Endometrium (tissue), 2 donors: ENCODE data around the gene TMEM87B.
"Not testable (repeated sequence)": the region's sequence is repeated elsewhere in the genome, so short reads cannot be mapped to it uniquely, and the experiment has no call there.

ENCODE experiments used
- FAIRE-seq: peaks from 2 replicates; lab custom pipeline; 2012; peaks lifted over from hg19 to GRCh38; lab: Jason Lieb, UNC
- donor health status: control.
- donor health status: control.

TMEM87B gene

GRCh38 chr2:112129060-112129459, 74.0 kb downstream of the TMEM87B start:
- no peak for FAIRE-seq

- FAIRE-seq = no peak
Measured at GRCh38 chr2:112133344-112133743, 78.3 kb downstream of the TMEM87B start.

DNA sequence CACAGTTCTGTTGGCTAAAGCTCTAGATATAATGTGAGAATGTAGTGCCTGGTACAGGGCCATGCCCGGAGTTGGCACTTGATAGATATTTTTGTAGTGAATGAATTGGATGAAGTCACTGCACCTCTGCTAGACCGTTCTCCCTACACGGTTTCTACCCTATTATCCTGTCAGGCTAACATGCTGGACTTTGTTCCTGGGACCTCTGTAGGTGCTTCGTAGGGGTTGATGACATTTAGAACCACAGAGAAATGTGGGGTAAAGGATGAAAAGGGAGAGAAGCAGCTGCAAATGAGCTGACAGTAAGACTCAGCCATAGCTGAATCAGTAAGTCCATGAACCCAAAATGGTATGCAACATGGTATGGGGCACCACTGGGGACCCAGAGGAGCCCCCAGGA, 79.1 kb downstream of the TMEM87B start:
- no peak for FAIRE-seq

DNA sequence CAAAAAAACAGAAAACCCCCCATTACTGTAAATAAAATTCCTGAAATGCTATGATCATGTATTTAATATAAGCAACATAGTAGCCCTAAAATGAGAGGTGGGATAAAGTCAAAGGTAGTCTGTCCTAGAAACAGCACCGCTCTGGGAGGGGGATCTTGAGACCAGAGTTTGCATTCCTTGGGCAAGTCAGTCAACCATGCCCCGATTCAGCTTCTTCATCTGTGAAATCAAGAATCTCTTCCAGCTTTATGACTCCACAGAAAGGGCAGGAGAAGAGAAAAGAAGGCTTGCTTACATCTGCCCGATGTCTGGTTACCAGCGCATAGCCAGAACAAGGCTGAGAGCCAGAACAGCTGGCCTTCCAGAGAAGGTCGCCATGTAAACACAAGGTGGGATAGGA, 81.0 kb downstream of the TMEM87B start:
- no peak for FAIRE-seq

GRCh38 chr2:112137516-112138158, 82.6 kb downstream of the TMEM87B start:
- FAIRE-seq = no peak

- no peak for FAIRE-seq
Measured at GRCh38 chr2:112138159-112139032, 83.3 kb downstream of the TMEM87B start, which contains the start of gene FBLN7. Gene FBLN7, plus strand, starts transcription at chr2:112138385. Its CDS starts 271 bp downstream, at chr2:112138656.

DNA sequence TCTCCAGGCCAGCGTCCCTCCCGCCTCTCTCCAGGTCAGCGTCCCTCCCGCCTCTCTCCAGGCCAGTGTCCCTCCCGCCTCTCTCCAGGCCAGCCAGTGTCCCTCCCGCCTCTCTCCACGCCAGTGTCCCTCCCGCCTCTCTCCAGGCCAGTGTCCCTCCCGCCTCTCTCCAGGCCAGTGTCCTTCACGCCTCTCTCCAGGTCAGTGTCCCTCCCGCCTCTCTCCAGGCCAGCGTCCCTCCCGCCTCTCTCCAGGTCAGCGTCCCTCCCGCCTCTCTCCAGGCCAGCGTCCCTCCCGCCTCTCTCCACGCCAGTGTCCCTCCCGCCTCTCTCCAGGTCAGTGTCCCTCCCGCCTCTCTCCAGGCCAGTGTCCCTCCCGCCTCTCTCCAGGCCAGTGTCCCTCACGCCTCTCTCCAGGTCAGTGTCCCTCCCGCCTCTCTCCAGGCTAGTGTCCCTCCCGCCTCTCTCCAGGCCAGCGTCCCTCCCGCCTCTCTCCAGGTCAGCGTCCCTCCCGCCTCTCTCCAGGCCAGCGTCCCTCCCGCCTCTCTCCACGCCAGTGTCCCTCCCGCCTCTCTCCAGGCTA, 84.1 kb downstream of the TMEM87B start:
- not testable (repeated sequence) for FAIRE-seq

- not testable (repeated sequence) for FAIRE-seq
Measured at GRCh38 chr2:112139661-112140204, 84.7 kb downstream of the TMEM87B start.

DNA sequence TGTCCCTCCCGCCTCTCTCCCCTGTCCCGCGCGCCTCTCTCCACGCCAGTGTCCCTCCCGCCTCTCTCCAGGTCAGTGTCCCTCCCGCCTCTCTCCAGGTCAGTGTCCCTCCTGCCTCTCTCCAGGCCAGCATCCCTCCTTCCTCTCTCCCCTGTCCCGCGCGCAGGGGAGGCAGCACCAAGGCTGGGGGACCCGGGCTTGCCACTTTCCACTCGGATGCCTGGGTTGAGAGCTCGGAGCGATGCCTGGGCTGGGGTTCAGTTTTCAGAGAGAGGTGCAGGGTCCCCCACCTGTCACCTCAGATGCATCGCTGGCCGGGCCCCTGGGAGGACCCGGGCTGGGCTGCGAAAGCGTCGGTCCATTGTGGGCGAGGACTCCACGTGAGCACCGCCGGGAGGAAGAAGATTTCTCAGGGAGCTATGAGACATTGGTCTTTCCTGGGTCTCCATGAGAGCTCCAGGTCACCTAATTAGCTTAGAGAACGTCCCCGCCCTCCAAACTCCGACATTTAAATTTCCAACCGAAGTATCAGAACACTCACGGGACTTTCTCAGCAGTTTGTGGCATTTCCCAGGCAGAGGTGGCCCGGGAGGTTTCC, 85.2 kb downstream of the TMEM87B start:
- no peak for FAIRE-seq

DNA sequence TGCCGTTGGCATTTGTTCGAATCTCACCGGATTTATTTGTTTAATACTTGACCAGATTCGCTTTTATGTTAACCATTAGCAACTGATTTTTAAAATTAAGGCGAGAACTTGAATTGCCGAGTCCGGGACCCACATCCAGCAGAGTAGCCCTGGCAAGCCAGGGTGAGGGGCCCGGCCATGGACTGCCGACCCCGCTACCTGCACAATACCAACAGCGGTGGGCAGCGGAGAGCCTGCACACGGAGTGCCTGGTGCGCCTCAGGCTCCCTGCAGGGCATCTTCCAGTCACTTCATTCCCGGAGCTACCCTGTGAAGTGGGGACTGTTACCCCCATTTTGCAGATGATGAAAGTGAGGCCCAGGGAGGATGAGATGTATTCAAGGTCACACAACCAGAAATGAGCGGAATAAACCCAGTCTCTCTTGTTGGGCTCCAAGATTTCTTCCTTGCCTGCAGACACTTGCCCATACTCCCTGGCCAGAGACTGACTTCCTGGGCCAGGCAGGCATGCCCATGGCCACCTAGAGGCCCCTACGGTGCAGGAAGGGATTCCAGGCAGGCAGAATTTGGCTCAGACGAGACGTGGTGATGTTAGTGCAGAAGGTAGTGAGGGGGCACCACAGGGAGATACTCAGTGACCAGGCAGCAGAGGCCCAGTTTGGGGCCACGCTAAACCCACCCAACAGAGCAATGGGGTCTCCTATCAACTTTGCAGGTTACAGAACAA, 86.0 kb downstream of the TMEM87B start:
- FAIRE-seq = no peak

DNA sequence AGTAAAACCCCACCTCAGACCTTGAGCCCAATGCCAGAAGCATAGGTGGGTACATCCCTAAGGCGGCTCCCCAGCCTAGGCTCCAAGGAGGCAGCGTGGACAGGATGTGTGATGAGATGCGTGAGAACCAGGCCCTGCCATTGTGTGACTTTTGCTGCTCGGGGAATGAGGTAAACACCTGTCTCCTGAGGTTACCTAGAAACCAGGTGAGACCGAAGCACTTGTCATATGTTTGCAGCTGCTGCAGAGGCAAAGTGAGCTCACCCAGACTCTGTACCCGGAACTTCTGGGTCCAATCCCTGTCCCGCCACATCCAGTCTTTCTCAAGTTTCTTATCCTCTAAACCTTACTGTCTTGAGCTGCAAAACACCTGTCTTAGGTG, 86.5 kb downstream of the TMEM87B start:
- no peak for FAIRE-seq

DNA sequence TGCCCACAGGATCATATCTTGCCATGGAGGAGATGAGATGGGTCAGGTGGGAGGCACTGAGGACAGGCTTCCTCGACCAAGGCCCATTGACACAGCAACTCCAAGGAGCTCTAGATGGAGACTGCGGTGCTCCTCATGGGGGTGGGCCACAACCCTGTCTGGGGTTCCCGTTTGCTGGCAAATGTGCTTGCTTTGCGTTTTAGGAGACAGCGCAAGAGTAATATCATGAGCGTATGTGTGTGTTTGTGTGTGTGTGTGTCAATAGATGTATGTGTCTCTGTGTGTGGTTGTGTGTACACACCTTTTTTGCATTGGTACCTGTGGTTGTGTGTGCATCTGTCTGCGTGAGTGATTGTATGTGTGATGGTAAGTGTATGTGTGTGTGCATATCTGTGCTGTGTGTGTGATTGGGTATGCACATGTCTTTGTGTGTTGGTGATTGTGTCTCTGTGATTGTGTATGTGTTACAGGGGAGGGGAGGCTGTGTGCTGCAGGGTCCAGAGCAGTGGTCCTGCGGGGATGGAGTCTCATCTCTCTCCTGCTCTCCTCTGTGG, 87.5 kb downstream of the TMEM87B start:
- no peak for FAIRE-seq

- FAIRE-seq = no peak
Measured at GRCh38 chr2:112143150-112143549, 88.1 kb downstream of the TMEM87B start.

GRCh38 chr2:112144966-112145365, 89.9 kb downstream of the TMEM87B start:
- FAIRE-seq = no peak

DNA sequence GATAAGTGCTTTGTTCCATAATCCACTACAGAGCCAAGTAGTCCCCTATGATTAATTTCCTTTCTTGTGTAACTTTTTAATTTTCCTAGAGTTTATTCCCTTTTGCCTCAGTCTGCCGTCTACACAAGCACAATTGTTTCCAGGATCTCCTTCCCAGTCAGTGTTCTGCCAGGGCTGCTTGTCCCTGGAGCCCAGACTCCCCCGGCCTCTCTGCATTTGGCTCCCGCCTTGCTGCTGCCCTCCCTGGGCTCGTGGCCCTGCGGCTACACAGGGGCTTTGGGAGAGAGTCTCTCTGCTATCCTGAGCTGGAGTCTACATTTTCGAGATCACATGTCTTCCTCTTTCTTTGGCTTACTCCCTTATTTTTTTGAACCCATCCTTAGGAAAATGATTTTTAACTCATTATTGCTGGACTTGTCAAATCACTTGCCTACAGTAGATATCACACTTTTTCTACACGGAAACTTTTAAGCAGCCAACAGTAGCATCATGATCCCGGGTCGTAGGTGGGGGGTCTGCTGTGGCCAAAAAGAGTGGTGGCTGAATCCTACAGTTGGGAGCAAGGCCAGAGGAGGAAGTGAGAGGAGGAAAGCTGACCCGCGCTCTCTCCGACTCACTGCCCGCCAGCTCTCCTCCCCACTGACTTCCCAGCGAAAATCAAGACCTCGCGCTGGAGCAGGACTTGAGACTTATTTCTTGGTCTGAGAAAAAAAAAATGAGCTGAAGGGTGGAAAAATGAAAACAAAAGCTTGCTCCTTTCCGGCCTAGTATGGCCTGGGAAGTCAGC, 92.5 kb downstream of the TMEM87B start:
- FAIRE-seq = no peak

DNA sequence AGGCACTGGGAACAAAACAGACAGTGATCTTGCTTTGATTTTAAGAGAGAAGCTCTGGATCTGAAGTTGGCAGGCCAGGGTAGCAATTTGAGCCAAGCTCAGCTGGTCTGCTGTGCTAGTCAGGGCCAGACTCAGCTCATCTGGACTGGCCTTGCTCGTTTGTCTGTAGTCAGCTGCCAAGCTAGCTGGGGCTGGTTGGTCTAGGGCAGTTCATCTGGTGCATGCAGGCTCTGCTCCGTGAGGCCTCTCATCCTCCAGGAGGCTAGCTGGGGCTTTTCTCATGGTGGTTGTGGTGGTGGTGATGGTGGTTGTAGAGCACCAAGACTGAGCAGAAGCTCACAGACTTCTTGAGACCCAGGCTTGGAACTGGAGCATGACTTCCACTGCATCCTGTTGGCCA, 93.4 kb downstream of the TMEM87B start:
- no peak for FAIRE-seq

GRCh38 chr2:112149194-112149593, 94.1 kb downstream of the TMEM87B start:
- no peak for FAIRE-seq

GRCh38 chr2:112149866-112150435, 94.9 kb downstream of the TMEM87B start:
- no peak for FAIRE-seq

GRCh38 chr2:112150447-112150846, 95.4 kb downstream of the TMEM87B start:
- no peak for FAIRE-seq

- FAIRE-seq = no peak
Measured at GRCh38 chr2:112150851-112151250, 95.8 kb downstream of the TMEM87B start.
